ENCODE data around the gene CLEC16A. TPM values are rescaled to one million over a fixed set of nuclear protein-coding genes. Genes with fewer than 3 reads are reported as not detected.

Gene CLEC16A
- total RNA-seq, 1 donor from 2014 or later = 7.8 TPM

GRCh38 chr16:11016524-11016988, 72.2 kb downstream of the CLEC16A start:
- Histone ChIP-seq H3F3A (ENCODE audit: low read depth) (no peaks in the 10 kb centered on the region), H3K4me2 (no peak overlapping the region), H3K9me3 (ENCODE audit: low read depth) (no peaks in the 10 kb centered on the region), H3K27ac (no peak overlapping the region), H3K27me3 (no peaks in the 10 kb centered on the region), H3K4me1 (no peaks in the 10 kb centered on the region), H3K36me3 (no peaks in the 10 kb centered on the region), H3K4me3 (no peak overlapping the region), H4K20me1 (ENCODE audit: low read depth) (no peaks in the 10 kb centered on the region), H3K79me2 (ENCODE audit: low read depth) (no peaks in the 10 kb centered on the region), H2AFZ (replicated peaks) (no peak overlapping the region), H3K9ac (no peak overlapping the region)
- Mint-ChIP-seq H3K9me3 (no peaks in the 10 kb centered on the region), H3K27me3 (ENCODE audit: insufficient read depth, low read depth) (peaks cover 5% of the 10 kb centered on the region), H3K27ac (no peak overlapping the region), H3K36me3 (peaks cover 11% of the 10 kb centered on the region), H3K4me1 (peaks cover 15% of the 10 kb centered on the region), H3K4me3 (no peak overlapping the region)
- TF ChIP-seq EZH2phosphoT487 (IDR thresholded peaks at IDR 0.05) (no peak), EZH2 (IDR thresholded peaks at IDR 0.05) (no peak), CTCF (IDR thresholded peaks at IDR 0.05) (no peak)
- no peak for DNase-seq (ENCODE audit: low spot score)

GRCh38 chr16:11016993-11017392, 72.6 kb downstream of the CLEC16A start:
- Histone ChIP-seq H3F3A (ENCODE audit: low read depth) (no peaks in the 10 kb centered on the region), H3K27me3 (no peaks in the 10 kb centered on the region), H3K9me3 (ENCODE audit: low read depth) (no peaks in the 10 kb centered on the region), H4K20me1 (ENCODE audit: low read depth) (no peaks in the 10 kb centered on the region), H3K4me3 (no peak overlapping the region), H2AFZ (replicated peaks) (no peak overlapping the region), H3K9ac (no peak overlapping the region), H3K79me2 (ENCODE audit: low read depth) (no peaks in the 10 kb centered on the region), H3K27ac (no peak overlapping the region), H3K36me3 (no peaks in the 10 kb centered on the region), H3K4me2 (no peak overlapping the region), H3K4me1 (no peaks in the 10 kb centered on the region)
- DNase-seq (ENCODE audit: low spot score) = no peak
- peaks cover 5% of the 10 kb centered on the region for H3K27me3 Mint-ChIP-seq (ENCODE audit: insufficient read depth, low read depth)
- no peaks in the 10 kb centered on the region for H3K9me3 Mint-ChIP-seq
- H3K27ac Mint-ChIP-seq = no peak overlapping the region
- peaks cover 11% of the 10 kb centered on the region for H3K36me3 Mint-ChIP-seq
- TF ChIP-seq EZH2phosphoT487 (IDR thresholded peaks at IDR 0.05) (no peak), EZH2 (IDR thresholded peaks at IDR 0.05) (no peak), CTCF (IDR thresholded peaks at IDR 0.05) (no peak)
- H3K4me1 Mint-ChIP-seq = peaks cover 19% of the 10 kb centered on the region
- no peak overlapping the region for H3K4me3 Mint-ChIP-seq

- Histone ChIP-seq H3K4me2 (no peak overlapping the region), H3K4me3 (no peak overlapping the region), H3K36me3 (no peaks in the 10 kb centered on the region), H3K9ac (no peak overlapping the region), H2AFZ (replicated peaks) (no peak overlapping the region), H4K20me1 (ENCODE audit: low read depth) (no peaks in the 10 kb centered on the region), H3F3A (ENCODE audit: low read depth) (no peaks in the 10 kb centered on the region), H3K9me3 (ENCODE audit: low read depth) (no peaks in the 10 kb centered on the region), H3K79me2 (ENCODE audit: low read depth) (no peaks in the 10 kb centered on the region), H3K4me1 (no peaks in the 10 kb centered on the region), H3K27ac (no peak overlapping the region), H3K27me3 (no peaks in the 10 kb centered on the region)
- no peaks in the 10 kb centered on the region for H3K9me3 Mint-ChIP-seq
- DNase-seq (ENCODE audit: low spot score) = no peak
- H3K4me1 Mint-ChIP-seq = peaks cover 19% of the 10 kb centered on the region
- H3K36me3 Mint-ChIP-seq = peaks cover 11% of the 10 kb centered on the region
- H3K27me3 Mint-ChIP-seq (ENCODE audit: insufficient read depth, low read depth) = peaks cover 5% of the 10 kb centered on the region
- no peak overlapping the region for H3K4me3 Mint-ChIP-seq
- no peak overlapping the region for H3K27ac Mint-ChIP-seq
- no peak for TF ChIP-seq EZH2 (IDR thresholded peaks at IDR 0.05)
- TF ChIP-seq CTCF (IDR thresholded peaks at IDR 0.05) = no peak
- no peak for TF ChIP-seq EZH2phosphoT487 (IDR thresholded peaks at IDR 0.05)
Observed at GRCh38 chr16:11017499-11017898, 73.1 kb downstream of the CLEC16A start.
